ENCODE measurements around the gene TSPAN18.

The TSPAN18 gene

DNA sequence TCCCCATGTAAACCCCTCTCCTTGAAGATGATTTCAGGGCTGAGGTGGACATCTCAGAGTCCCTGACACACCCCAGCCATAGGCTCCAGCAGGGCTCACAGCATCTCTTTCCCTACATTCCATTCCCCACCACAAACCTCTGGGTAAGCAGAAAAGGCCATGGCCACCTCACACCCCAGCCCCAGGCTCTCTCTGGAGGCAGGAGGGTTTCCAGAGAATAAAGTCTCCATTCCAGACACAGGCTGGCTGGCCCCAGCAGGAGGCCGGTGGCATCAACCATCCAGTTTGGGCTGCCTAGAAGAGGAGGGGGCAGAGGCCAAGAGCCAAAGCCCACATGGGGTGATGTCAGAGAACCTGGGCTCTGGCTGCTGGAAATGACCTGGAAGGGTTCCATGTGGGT lies 162.5 kb downstream of the TSPAN18 start:
- TF ChIP-seq, protein P1, sequence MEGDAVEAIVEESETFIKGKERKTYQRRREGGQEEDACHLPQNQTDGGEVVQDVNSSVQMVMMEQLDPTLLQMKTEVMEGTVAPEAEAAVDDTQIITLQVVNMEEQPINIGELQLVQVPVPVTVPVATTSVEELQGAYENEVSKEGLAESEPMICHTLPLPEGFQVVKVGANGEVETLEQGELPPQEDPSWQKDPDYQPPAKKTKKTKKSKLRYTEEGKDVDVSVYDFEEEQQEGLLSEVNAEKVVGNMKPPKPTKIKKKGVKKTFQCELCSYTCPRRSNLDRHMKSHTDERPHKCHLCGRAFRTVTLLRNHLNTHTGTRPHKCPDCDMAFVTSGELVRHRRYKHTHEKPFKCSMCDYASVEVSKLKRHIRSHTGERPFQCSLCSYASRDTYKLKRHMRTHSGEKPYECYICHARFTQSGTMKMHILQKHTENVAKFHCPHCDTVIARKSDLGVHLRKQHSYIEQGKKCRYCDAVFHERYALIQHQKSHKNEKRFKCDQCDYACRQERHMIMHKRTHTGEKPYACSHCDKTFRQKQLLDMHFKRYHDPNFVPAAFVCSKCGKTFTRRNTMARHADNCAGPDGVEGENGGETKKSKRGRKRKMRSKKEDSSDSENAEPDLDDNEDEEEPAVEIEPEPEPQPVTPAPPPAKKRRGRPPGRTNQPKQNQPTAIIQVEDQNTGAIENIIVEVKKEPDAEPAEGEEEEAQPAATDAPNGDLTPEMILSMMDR (IDR thresholded peaks at IDR 0.05; ENCODE audit: low read length), result no peak
- no peak for TF ChIP-seq EZH2 (IDR thresholded peaks at IDR 0.05; ENCODE audit: borderline replicate concordance, low read length)
- H3K9ac ChIP-seq (ENCODE audit: low read length), result no peak overlapping the region
- H3K4me3 ChIP-seq (ENCODE audit: low read depth, low read length, poor library complexity, severe bottlenecking), result no peak overlapping the region
- H3K79me2 ChIP-seq (ENCODE audit: insufficient read depth, low read length), result no peaks in the 10 kb centered on the region
- no peak overlapping the region for H3K27ac ChIP-seq (ENCODE audit: low read depth, low read length, poor library complexity, severe bottlenecking)
- H3F3A ChIP-seq (ENCODE audit: insufficient read depth, low read length), result no peaks in the 10 kb centered on the region
- no peaks in the 10 kb centered on the region for H3K27me3 ChIP-seq (ENCODE audit: insufficient read depth, low read length)
- no peaks in the 10 kb centered on the region for H4K20me1 ChIP-seq (ENCODE audit: insufficient read depth, low read length)
- no peak overlapping the region for H3K4me2 ChIP-seq (ENCODE audit: low read length)
- H3K4me1 ChIP-seq (ENCODE audit: insufficient read depth, low read length, severe bottlenecking), result no peaks in the 10 kb centered on the region
- no peaks in the 10 kb centered on the region for H3K36me3 ChIP-seq (ENCODE audit: insufficient read depth, low read length)
- H3K9me3 ChIP-seq (ENCODE audit: low read length), result no peaks in the 10 kb centered on the region
- no peak overlapping the region for H2AFZ ChIP-seq (ENCODE audit: low read length)
- H3K9me2 ChIP-seq (ENCODE audit: low read depth, low read length), result no peaks in the 10 kb centered on the region

DNA sequence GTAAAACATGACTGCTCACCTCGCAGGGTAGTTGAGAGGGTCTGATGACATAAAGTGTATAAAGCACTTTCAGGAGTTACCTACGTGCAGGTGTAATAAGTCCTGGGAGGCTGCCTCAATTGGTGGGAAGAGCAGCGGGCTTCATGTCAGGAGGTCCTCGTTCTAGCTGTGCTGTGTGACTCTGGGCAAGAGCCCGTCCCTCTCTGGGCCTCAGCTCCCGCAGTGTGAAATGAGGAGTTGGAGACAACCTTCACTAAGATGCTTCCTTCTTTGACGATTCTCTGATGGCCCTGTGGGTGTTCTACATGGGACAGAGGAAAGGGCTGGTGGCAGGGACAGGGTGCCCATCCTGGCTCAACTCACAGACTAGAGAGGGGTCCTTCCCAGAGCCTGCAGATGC lies 166.1 kb downstream of the TSPAN18 start:
- TF ChIP-seq, protein P1 (IDR thresholded peaks at IDR 0.05; ENCODE audit: low read length), result no peak
- no peak for TF ChIP-seq EZH2 (IDR thresholded peaks at IDR 0.05; ENCODE audit: borderline replicate concordance, low read length)
- H3K27me3 ChIP-seq (ENCODE audit: insufficient read depth, low read length), result no peaks in the 10 kb centered on the region
- no peaks in the 10 kb centered on the region for H3K36me3 ChIP-seq (ENCODE audit: insufficient read depth, low read length)
- no peaks in the 10 kb centered on the region for H3K4me1 ChIP-seq (ENCODE audit: insufficient read depth, low read length, severe bottlenecking)
- H3K4me2 ChIP-seq (ENCODE audit: low read length), result no peak overlapping the region
- H3K9me2 ChIP-seq (ENCODE audit: low read depth, low read length), result no peaks in the 10 kb centered on the region
- no peak overlapping the region for H3K4me3 ChIP-seq (ENCODE audit: low read depth, low read length, poor library complexity, severe bottlenecking)
- H3F3A ChIP-seq (ENCODE audit: insufficient read depth, low read length), result no peaks in the 10 kb centered on the region
- H4K20me1 ChIP-seq (ENCODE audit: insufficient read depth, low read length), result no peaks in the 10 kb centered on the region
- H3K27ac ChIP-seq (ENCODE audit: low read depth, low read length, poor library complexity, severe bottlenecking), result no peak overlapping the region
- H3K9me3 ChIP-seq (ENCODE audit: low read length), result no peaks in the 10 kb centered on the region
- H3K9ac ChIP-seq (ENCODE audit: low read length), result no peak overlapping the region
- no peaks in the 10 kb centered on the region for H3K79me2 ChIP-seq (ENCODE audit: insufficient read depth, low read length)
- no peak overlapping the region for H2AFZ ChIP-seq (ENCODE audit: low read length)

DNA sequence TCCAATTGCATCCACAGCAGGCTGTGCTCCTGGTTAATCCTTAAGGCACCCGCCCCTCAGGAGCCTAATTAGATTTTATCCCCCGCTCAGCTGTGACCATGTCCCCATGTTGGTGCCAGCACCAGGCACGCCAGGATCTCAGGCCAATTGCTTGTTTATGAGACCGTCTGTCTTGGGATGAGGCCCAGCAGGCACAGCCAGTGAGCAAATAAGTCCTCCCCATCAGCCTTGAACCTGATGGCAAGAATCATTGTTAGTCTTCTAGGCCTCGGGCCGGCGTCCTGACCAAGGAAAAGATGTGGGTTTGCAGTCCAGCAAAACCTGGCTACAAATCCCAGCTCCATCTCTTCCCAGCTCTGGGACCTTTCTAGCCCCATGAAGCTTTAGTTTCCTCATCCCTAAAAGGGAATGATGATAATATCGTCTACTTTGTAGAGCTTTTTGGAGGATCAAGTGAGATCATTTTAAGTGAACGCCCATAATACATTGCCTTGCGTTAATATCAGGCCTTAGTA lies 166.6 kb downstream of the TSPAN18 start:
- no peak overlapping the region for H3K9ac ChIP-seq (ENCODE audit: low read length)
- no peaks in the 10 kb centered on the region for H3K9me3 ChIP-seq (ENCODE audit: low read length)
- no peaks in the 10 kb centered on the region for H3K36me3 ChIP-seq (ENCODE audit: insufficient read depth, low read length)
- H2AFZ ChIP-seq (ENCODE audit: low read length), result no peak overlapping the region
- H3K27me3 ChIP-seq (ENCODE audit: insufficient read depth, low read length), result no peaks in the 10 kb centered on the region
- no peaks in the 10 kb centered on the region for H3K79me2 ChIP-seq (ENCODE audit: insufficient read depth, low read length)
- no peak overlapping the region for H3K4me3 ChIP-seq (ENCODE audit: low read depth, low read length, poor library complexity, severe bottlenecking)
- no peak for TF ChIP-seq EZH2 (IDR thresholded peaks at IDR 0.05; ENCODE audit: borderline replicate concordance, low read length)
- TF ChIP-seq, protein P1 (IDR thresholded peaks at IDR 0.05; ENCODE audit: low read length), result no peak
- no peak overlapping the region for H3K27ac ChIP-seq (ENCODE audit: low read depth, low read length, poor library complexity, severe bottlenecking)
- no peaks in the 10 kb centered on the region for H3F3A ChIP-seq (ENCODE audit: insufficient read depth, low read length)
- no peaks in the 10 kb centered on the region for H3K9me2 ChIP-seq (ENCODE audit: low read depth, low read length)
- no peaks in the 10 kb centered on the region for H4K20me1 ChIP-seq (ENCODE audit: insufficient read depth, low read length)
- no peak overlapping the region for H3K4me2 ChIP-seq (ENCODE audit: low read length)
- no peaks in the 10 kb centered on the region for H3K4me1 ChIP-seq (ENCODE audit: insufficient read depth, low read length, severe bottlenecking)

All from OCI-LY1 (cell line).